Esophagus squamous epithelium (tissue), 5 donors: ENCODE data around the gene BMPR1B. TPM values are rescaled to one million over a fixed set of nuclear protein-coding genes. Genes with fewer than 3 reads are reported as not detected.

Experiments
- DNase-seq: peaks from one replicate; lab custom pipeline; 2025; lab: John Stamatoyannopoulos, UW
- H3K27ac ChIP-seq, 4 donors: fragments of 200-600 bp; sonication (generic); one replicate each; pipeline ENCODE4 v1.5.1; 2016 to 2019; ENCODE audit warnings: mild to moderate bottlenecking in 1 of 4
- H3K27me3 ChIP-seq, 4 donors: fragments of 200-600 bp; sonication (generic); 1 replicate in 3 of 4; 2 replicates in 1 of 4; pipeline versions ENCODE4 v1.5.1 to v1.6.0; 2017 to 2021; ENCODE audit warnings: antibody characterized with exemption in 1 of 4
- H3K36me3 ChIP-seq, 3 donors: fragments of 200-600 bp; sonication (generic); one replicate each; pipeline ENCODE4 v1.5.1; 2016 to 2019
- H3K4me1 ChIP-seq, 3 donors: fragments of 200-600 bp; sonication (generic); one replicate each; pipeline ENCODE4 v1.5.1; 2017 to 2019
- H3K4me3 ChIP-seq, 4 donors: fragments of 200-600 bp; sonication (generic); 1 replicate in 3 of 4; 2 replicates in 1 of 4; pipeline ENCODE4 v1.5.1; 2016 to 2019; ENCODE audit warnings: mild to moderate bottlenecking in 2 of 4, moderate library complexity in 1 of 4
- H3K9me3 ChIP-seq, 3 donors: fragments of 200-600 bp; sonication (generic); one replicate each; pipeline ENCODE4 v1.5.1; 2016 to 2019
- CTCF ChIP-seq, 6 experiments: fragments of 450-650 bp in 4 of 6; fragments of 200-600 bp in 2 of 6; sonication (generic) in 2 of 6; IDR thresholded peaks; one replicate each; pipeline ENCODE4 v1.5.1; 2016 to 2019; ENCODE audit warnings: antibody characterized with exemption in 6 of 6, mild to moderate bottlenecking in 4 of 6, moderate library complexity in 4 of 6
- POLR2A ChIP-seq, 4 donors: fragments of 450-650 bp; IDR thresholded peaks; one replicate each; pipeline ENCODE4 v1.6.1; 2017; ENCODE audit warnings: antibody characterized with exemption in 4 of 4, mild to moderate bottlenecking in 4 of 4, moderate library complexity in 3 of 4
- WGBS, 2 donors: methylation state at CpG; one replicate each; pipeline ENCODE4 v1.1.5; 2018; 5-methylcytosine and 5-hydroxymethylcytosine counted together
- intact Hi-C: fragments of 100-400 bp; cut with DNase I; formaldehyde crosslinking; loops from one replicate; pipeline ENCODE4 v1.15.0; 2022
- total RNA-seq, 4 donors: library from RNA; depleted of rRNA; stranded (reverse); fragments of >200 nt; gene quantifications; one replicate each; pipeline ENCODE4 v1.1.0, GENCODE V29; 2016
- donor health status: DM: yes; HTN: yes; CAD: no.

Gene BMPR1B
- total RNA-seq, 4 donors from 2014 or later, result 0.09 to 0.66 (median 0.38) TPM; not detected in 1

- no peak for DNase-seq
- no peaks in the 10 kb centered on the region for H3K27me3 ChIP-seq
- TF ChIP-seq CTCF (IDR thresholded peaks at IDR 0.05), result no peak
- TF ChIP-seq POLR2A (IDR thresholded peaks at IDR 0.05), result no peak
- no peaks in the 10 kb centered on the region for H3K4me1 ChIP-seq
- H3K4me3 ChIP-seq, result no peak overlapping the region
- H3K27ac ChIP-seq, result no peak overlapping the region
- H3K9me3 ChIP-seq, result no peaks in the 10 kb centered on the region
- no peaks in the 10 kb centered on the region for H3K36me3 ChIP-seq
- intact Hi-C loops, result no loop called here
These were observed 204.7 kb downstream of the BMPR1B start for GRCh38 chr4:94962484-94962883.

GRCh38 chr4:94965852-94966251 is 208.1 kb downstream of the BMPR1B start:
- no peaks in the 10 kb centered on the region for H3K36me3 ChIP-seq
- intact Hi-C loops, result no loop called here
- no peak overlapping the region for H3K4me3 ChIP-seq
- DNase-seq, result no peak
- no peaks in the 10 kb centered on the region for H3K4me1 ChIP-seq
- TF ChIP-seq CTCF (IDR thresholded peaks at IDR 0.05), result no peak
- TF ChIP-seq POLR2A (IDR thresholded peaks at IDR 0.05), result no peak
- no peaks in the 10 kb centered on the region for H3K27me3 ChIP-seq
- no peak overlapping the region for H3K27ac ChIP-seq
- H3K9me3 ChIP-seq, result no peaks in the 10 kb centered on the region

- TF ChIP-seq POLR2A (IDR thresholded peaks at IDR 0.05) (no peak), CTCF (IDR thresholded peaks at IDR 0.05) (no peak)
- H3K27ac ChIP-seq, result no peak overlapping the region
- H3K4me1 ChIP-seq, result no peaks in the 10 kb centered on the region
- H3K27me3 ChIP-seq, result no peaks in the 10 kb centered on the region
- no peak overlapping the region for H3K4me3 ChIP-seq
- intact Hi-C loops, result no loop called here
- WGBS, 2 donors, result 66 to 73% methylated on average over 4 of the region's 4 CpGs
- H3K36me3 ChIP-seq, result no peaks in the 10 kb centered on the region
- no peaks in the 10 kb centered on the region for H3K9me3 ChIP-seq
- no peak for DNase-seq
These were observed 210.7 kb downstream of the BMPR1B start for GRCh38 chr4:94968493-94968892.

GRCh38 chr4:94970650-94971049 is 212.9 kb downstream of the BMPR1B start:
- Histone ChIP-seq H3K27me3 (no peaks in the 10 kb centered on the region), H3K27ac (no peak overlapping the region), H3K9me3 (no peaks in the 10 kb centered on the region), H3K4me3 (no peak overlapping the region), H3K36me3 (no peaks in the 10 kb centered on the region), H3K4me1 (no peaks in the 10 kb centered on the region)
- TF ChIP-seq POLR2A (IDR thresholded peaks at IDR 0.05), result no peak
- TF ChIP-seq CTCF (IDR thresholded peaks at IDR 0.05), result no peak
- DNase-seq, result no peak
- WGBS, 2 donors, result 30 to 31% methylated on average over 1 of the region's 1 CpG
- intact Hi-C loops, result no loop called here

GRCh38 chr4:94974773-94975172 is 217.0 kb downstream of the BMPR1B start:
- no peaks in the 10 kb centered on the region for H3K4me1 ChIP-seq
- no peak overlapping the region for H3K27ac ChIP-seq
- H3K36me3 ChIP-seq, result no peaks in the 10 kb centered on the region
- H3K27me3 ChIP-seq, result no peaks in the 10 kb centered on the region
- no peak for DNase-seq
- TF ChIP-seq POLR2A (IDR thresholded peaks at IDR 0.05) (no peak), CTCF (IDR thresholded peaks at IDR 0.05) (no peak)
- no peak overlapping the region for H3K4me3 ChIP-seq
- H3K9me3 ChIP-seq, result no peaks in the 10 kb centered on the region
- 74 to 85% methylated on average over 3 of the region's 3 CpGs for WGBS, 2 donors
- intact Hi-C loops, result no loop called here
